ENCODE measurements around the gene STK24.

DNA sequence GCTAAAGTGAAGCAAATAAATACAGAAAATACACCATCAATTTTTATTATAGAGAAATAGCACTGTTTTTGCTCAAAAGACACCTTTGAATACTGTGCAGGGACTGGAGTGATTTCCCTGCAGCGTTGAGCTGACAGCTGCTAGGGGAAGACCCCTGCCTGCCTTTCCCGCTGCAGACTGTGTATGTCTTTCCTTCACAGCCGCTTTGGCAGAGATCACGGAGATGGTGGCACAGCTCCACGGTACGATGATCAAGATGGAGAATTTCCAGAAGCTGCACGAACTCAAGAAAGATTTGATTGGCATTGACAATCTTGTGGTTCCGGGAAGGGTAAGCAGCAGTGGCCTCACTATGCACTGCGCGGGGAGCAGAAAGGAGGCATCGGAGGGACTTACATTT, 141.5 kb downstream of the STK24 start:
- TF ChIP-seq EP300 (IDR thresholded peaks at IDR 0.05): no peak
- TF ChIP-seq, protein P1, sequence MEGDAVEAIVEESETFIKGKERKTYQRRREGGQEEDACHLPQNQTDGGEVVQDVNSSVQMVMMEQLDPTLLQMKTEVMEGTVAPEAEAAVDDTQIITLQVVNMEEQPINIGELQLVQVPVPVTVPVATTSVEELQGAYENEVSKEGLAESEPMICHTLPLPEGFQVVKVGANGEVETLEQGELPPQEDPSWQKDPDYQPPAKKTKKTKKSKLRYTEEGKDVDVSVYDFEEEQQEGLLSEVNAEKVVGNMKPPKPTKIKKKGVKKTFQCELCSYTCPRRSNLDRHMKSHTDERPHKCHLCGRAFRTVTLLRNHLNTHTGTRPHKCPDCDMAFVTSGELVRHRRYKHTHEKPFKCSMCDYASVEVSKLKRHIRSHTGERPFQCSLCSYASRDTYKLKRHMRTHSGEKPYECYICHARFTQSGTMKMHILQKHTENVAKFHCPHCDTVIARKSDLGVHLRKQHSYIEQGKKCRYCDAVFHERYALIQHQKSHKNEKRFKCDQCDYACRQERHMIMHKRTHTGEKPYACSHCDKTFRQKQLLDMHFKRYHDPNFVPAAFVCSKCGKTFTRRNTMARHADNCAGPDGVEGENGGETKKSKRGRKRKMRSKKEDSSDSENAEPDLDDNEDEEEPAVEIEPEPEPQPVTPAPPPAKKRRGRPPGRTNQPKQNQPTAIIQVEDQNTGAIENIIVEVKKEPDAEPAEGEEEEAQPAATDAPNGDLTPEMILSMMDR (IDR thresholded peaks at IDR 0.05): no peak

Data from upper lobe of left lung (tissue), 4 donors.